ENCODE results near the gene CPN2. TPM values are rescaled to one million over a fixed set of nuclear protein-coding genes. Genes with fewer than 3 reads are reported as not detected.

CPN2 gene
- total RNA-seq, 2 experiments from 2014 or later = not detected

DNA sequence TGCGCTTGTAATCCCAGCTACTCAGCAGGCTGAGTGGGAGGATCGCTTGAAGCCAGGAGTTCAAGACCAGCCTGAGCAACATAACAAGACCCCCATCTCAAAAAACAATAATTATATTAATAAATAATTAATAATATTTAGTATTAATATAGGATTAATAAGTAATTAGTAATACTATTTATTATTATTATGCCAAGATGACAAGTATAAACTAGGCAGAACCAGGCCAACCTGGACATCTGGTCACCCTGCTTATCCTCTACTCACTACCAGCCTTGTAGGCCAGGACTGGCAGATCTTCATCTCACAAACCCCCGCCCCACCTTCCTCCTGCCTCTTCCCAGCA lies 429 bp downstream of the CPN2 start:
- H3K9me2 ChIP-seq (ENCODE audit: insufficient read depth, low read length) = no peaks in the 10 kb centered on the region
- H3K9me3 ChIP-seq (ENCODE audit: low read length) = no peaks in the 10 kb centered on the region
- DNase-seq (ENCODE audit: low spot score) = no peak
- POLR2A ChIA-PET = no interaction called here
- H3K4me3 ChIP-seq (ENCODE audit: low read depth, low read length, poor library complexity, severe bottlenecking) = no peak overlapping the region
- H3K4me1 ChIP-seq (ENCODE audit: insufficient read depth, low read length, poor library complexity, severe bottlenecking) = no peaks in the 10 kb centered on the region
- no peaks in the 10 kb centered on the region for H3K36me3 ChIP-seq (ENCODE audit: insufficient read depth, low read length)
- no peaks in the 10 kb centered on the region for H4K20me1 ChIP-seq (ENCODE audit: insufficient read depth, low read length)
- CTCF ChIA-PET (ENCODE audit: unreplicated experiment) = interaction anchor here (0.6 kb wide), 1 partner anchor 478 kb away, joined by 3 read pairs; no protein-coding TSS in a partner anchor
- intact Hi-C loops (cut with micrococcal nuclease; ENCODE audit: unreplicated experiment) = no loop called here
- H3K27ac ChIP-seq (ENCODE audit: low read depth, low read length, poor library complexity, severe bottlenecking) = no peak overlapping the region
- no TSS peak for BruUV-seq (replicated peaks)
- TF ChIP-seq, protein P1, sequence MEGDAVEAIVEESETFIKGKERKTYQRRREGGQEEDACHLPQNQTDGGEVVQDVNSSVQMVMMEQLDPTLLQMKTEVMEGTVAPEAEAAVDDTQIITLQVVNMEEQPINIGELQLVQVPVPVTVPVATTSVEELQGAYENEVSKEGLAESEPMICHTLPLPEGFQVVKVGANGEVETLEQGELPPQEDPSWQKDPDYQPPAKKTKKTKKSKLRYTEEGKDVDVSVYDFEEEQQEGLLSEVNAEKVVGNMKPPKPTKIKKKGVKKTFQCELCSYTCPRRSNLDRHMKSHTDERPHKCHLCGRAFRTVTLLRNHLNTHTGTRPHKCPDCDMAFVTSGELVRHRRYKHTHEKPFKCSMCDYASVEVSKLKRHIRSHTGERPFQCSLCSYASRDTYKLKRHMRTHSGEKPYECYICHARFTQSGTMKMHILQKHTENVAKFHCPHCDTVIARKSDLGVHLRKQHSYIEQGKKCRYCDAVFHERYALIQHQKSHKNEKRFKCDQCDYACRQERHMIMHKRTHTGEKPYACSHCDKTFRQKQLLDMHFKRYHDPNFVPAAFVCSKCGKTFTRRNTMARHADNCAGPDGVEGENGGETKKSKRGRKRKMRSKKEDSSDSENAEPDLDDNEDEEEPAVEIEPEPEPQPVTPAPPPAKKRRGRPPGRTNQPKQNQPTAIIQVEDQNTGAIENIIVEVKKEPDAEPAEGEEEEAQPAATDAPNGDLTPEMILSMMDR (conservative IDR thresholded peaks at IDR 0.05; ENCODE audit: low read length) = no peak
- no peak for TF ChIP-seq EZH2phosphoT487 (IDR thresholded peaks at IDR 0.05; ENCODE audit: borderline replicate concordance, low read depth, low read length)
- no peak overlapping the region for H2AFZ ChIP-seq (ENCODE audit: low read length)
- H3K79me2 ChIP-seq (ENCODE audit: insufficient read depth, low read depth, low read length) = no peaks in the 10 kb centered on the region
- H3K4me2 ChIP-seq (ENCODE audit: low read length) = no peak overlapping the region

DNA sequence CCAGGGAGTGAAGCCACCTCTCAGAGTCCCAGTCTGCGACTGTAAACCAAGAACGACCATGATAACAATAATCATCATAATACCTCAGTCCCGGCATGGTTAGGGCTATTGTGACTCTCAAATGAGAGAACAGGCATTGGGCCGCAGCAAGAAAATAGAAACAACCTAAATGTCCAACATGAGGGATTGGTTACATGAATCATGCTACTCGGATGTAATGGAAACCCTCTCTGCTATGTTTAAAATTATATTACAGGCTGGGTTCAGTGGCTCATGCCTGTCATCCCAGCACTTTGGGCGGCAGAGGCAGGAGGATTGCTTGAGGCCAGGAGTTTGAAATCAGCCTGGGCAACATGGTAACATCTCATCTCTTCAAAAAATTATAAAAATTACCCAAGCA lies 2.8 kb downstream of the CPN2 start:
- intact Hi-C loops (cut with micrococcal nuclease; ENCODE audit: unreplicated experiment) = no loop called here
- Histone ChIP-seq H2AFZ (ENCODE audit: low read length) (no peak overlapping the region), H3K27ac (ENCODE audit: low read depth, low read length, poor library complexity, severe bottlenecking) (no peak overlapping the region), H3K4me3 (ENCODE audit: low read depth, low read length, poor library complexity, severe bottlenecking) (no peak overlapping the region), H3K4me1 (ENCODE audit: insufficient read depth, low read length, poor library complexity, severe bottlenecking) (no peaks in the 10 kb centered on the region), H3K9me2 (ENCODE audit: insufficient read depth, low read length) (no peaks in the 10 kb centered on the region), H3K79me2 (ENCODE audit: insufficient read depth, low read depth, low read length) (no peaks in the 10 kb centered on the region), H4K20me1 (ENCODE audit: insufficient read depth, low read length) (no peaks in the 10 kb centered on the region), H3K4me2 (ENCODE audit: low read length) (no peak overlapping the region), H3K9me3 (ENCODE audit: low read length) (no peaks in the 10 kb centered on the region), H3K36me3 (ENCODE audit: insufficient read depth, low read length) (no peaks in the 10 kb centered on the region)
- BruUV-seq (replicated peaks) = no TSS peak
- DNase-seq (ENCODE audit: low spot score) = no peak
- no peak for TF ChIP-seq EZH2phosphoT487 (IDR thresholded peaks at IDR 0.05; ENCODE audit: borderline replicate concordance, low read depth, low read length)
- TF ChIP-seq, protein P1 (conservative IDR thresholded peaks at IDR 0.05; ENCODE audit: low read length) = no peak
- ChIA-PET CTCF (ENCODE audit: unreplicated experiment) (no interaction called here), POLR2A (no interaction called here)

DNA sequence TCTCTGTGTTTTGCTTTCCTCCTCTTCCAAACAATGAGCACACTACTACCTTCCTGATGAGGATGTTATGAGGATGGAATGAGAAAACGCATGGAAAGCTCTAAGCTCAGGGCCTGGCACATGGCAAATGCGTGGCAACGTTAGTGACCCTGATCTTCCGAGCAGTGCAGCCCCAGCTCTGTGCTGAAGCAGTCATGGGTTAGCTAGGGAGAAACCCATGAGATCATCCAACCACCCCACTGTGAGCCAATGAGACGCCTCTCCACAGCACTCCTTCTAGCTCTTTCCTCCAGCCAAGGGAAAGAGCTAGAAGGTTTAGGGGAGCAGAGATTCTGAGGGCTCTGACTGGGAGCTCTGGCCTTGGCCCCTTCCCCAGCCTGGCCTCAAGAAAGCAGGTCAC lies 4.5 kb downstream of the CPN2 start:
- Histone ChIP-seq H2AFZ (ENCODE audit: low read length) (no peak overlapping the region), H3K36me3 (ENCODE audit: insufficient read depth, low read length) (no peaks in the 10 kb centered on the region), H3K4me3 (ENCODE audit: low read depth, low read length, poor library complexity, severe bottlenecking) (no peak overlapping the region), H3K4me1 (ENCODE audit: insufficient read depth, low read length, poor library complexity, severe bottlenecking) (no peaks in the 10 kb centered on the region), H3K9me3 (ENCODE audit: low read length) (no peaks in the 10 kb centered on the region), H3K27ac (ENCODE audit: low read depth, low read length, poor library complexity, severe bottlenecking) (no peak overlapping the region), H3K4me2 (ENCODE audit: low read length) (no peak overlapping the region), H3K79me2 (ENCODE audit: insufficient read depth, low read depth, low read length) (no peaks in the 10 kb centered on the region), H3K9me2 (ENCODE audit: insufficient read depth, low read length) (no peaks in the 10 kb centered on the region), H4K20me1 (ENCODE audit: insufficient read depth, low read length) (no peaks in the 10 kb centered on the region)
- POLR2A ChIA-PET = interaction anchor here (1.4 kb wide), 1 partner anchor 9 kb away, joined by 4 read pairs; no protein-coding TSS in a partner anchor
- DNase-seq (ENCODE audit: low spot score) = no peak
- intact Hi-C loops (cut with micrococcal nuclease; ENCODE audit: unreplicated experiment) = no loop called here
- BruUV-seq (replicated peaks) = no TSS peak
- CTCF ChIA-PET (ENCODE audit: unreplicated experiment) = no interaction called here
- TF ChIP-seq EZH2phosphoT487 (IDR thresholded peaks at IDR 0.05; ENCODE audit: borderline replicate concordance, low read depth, low read length) = no peak

Data from OCI-LY7 (cell line).